ENCODE results near the gene EMX1.

Gene EMX1

GRCh38 chr2:72980535-72981217 lies 63.4 kb downstream of the EMX1 start:
- peak; percentile 23 for DNase-seq (ENCODE audit: low read depth, low spot score)

- no peak for DNase-seq (ENCODE audit: low read depth, low spot score)
Measured at GRCh38 chr2:72981536-72981935, 64.2 kb downstream of the EMX1 start.

GRCh38 chr2:72982219-72982618 lies 64.9 kb downstream of the EMX1 start:
- no peak for DNase-seq (ENCODE audit: low read depth, low spot score)

DNA sequence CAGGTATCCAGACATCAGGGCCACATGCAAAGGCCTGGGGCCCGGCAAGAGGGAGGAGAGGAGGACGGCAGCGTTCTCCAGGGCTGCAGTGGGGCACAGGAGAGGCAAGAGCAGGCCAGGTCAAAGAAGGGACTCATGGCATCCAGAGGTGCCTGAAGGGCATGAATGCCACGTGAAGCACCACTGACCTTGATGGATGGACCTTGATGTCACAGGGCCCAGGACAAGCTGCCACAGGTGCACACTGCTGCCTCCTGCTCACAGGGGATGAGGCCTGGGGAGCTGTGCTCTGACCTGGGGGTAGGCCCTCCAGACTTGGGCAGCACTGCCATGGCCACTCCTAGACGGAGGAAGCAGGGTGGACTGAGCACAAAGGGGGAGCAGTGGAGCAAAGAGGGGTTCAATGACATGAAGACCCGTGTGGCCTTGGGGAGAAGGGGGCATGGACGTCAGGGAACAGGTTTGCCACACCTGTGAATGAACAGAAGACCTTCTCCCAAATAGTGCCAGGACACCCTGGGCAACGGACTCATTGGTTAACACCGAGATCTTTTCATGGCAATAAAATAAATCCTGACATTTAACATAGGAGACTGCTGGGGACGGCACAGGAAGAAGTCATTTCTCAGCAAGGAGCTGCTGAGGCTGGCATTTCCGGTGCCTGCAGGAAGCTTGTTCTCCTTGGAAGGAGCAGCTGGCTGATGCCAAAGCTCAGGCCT lies 65.6 kb downstream of the EMX1 start:
- no peak for DNase-seq (ENCODE audit: low read depth, low spot score)

GRCh38 chr2:72983500-72984161 lies 66.3 kb downstream of the EMX1 start:
- DNase-seq (ENCODE audit: low read depth, low spot score), result no peak

- DNase-seq (ENCODE audit: low read depth, low spot score), result peak; percentile 45
Measured at GRCh38 chr2:72984172-72984671, 66.9 kb downstream of the EMX1 start.

All from ELF-1 (cell line).